H1 (cell line): ENCODE measurements around the gene ARHGAP28. TPM values are rescaled to one million over a fixed set of nuclear protein-coding genes. Genes with fewer than 3 reads are reported as not detected.

ENCODE experiments used
- CHD2 ChIP-seq: IDR thresholded peaks from 2 replicates; pipeline ENCODE4 v1.6.1; 2012; ENCODE audit warnings: low read length, improper control_type of control experiment
- CTCF ChIP-seq, 3 experiments: IDR thresholded peaks; 1 replicate in 2 of 3; 2 replicates in 1 of 3; pipeline versions ENCODE4 v1.5.1 to v1.6.1; 2011; ENCODE audit warnings: low read length in 3 of 3, mild to moderate bottlenecking in 3 of 3, inconsistent platforms in 2 of 3, low read depth in 1 of 3, moderate library complexity in 1 of 3; ENCODE audit not compliant: insufficient read depth in 1 of 3; ENCODE audit errors: control extremely low read depth in 1 of 3
- E2F6 ChIP-seq: IDR thresholded peaks from 2 replicates; pipeline ENCODE4 v1.6.1; 2012; ENCODE audit warnings: inconsistent platforms
- HDAC6 ChIP-seq: IDR thresholded peaks from one replicate; pipeline ENCODE4 v1.7.1; 2012; ENCODE audit warnings: low read depth, mild to moderate bottlenecking, inconsistent platforms, low read length, moderate library complexity
- SIRT6 ChIP-seq: IDR thresholded peaks from one replicate; pipeline ENCODE4 v1.7.1; 2012; ENCODE audit warnings: low read length, inconsistent platforms
- TEAD4 ChIP-seq: IDR thresholded peaks from 2 replicates; pipeline ENCODE4 v1.6.1; 2012; ENCODE audit warnings: low read depth, low read length, inconsistent platforms, mixed read lengths
- polyA plus RNA-seq, 7 experiments: library from polyadenylated mRNA; depleted of rRNA in 3 of 7; stranded (reverse) in 5 of 7; unstranded in 2 of 7; fragments of >200 nt in 5 of 7; fragments of 200-250 nt in 2 of 7; gene quantifications; 1 replicate in 5 of 7; 2 replicates in 1 of 7; 4 replicates in 1 of 7; pipeline versions ENCODE4 v1.2.1 to v1.2.3, GENCODE V29; 2011 to 2013; ENCODE audit warnings: missing spikeins in 2 of 7, mixed read lengths in 2 of 7
- total RNA-seq: library from RNA; stranded (reverse); fragmentation: NEBNext Ultra II Directional; extraction: Animal tissue kit (Norgen Biotek cat#: 25700); gene quantifications from 2 replicates; pipeline ENCODE4 v1.2.1, GENCODE V29; 2021

ARHGAP28 gene
- total and polyA plus RNA-seq, 2 of the 8 experiments (the other 6 are each of a cell fraction or from before 2014, with no cell fraction given) = 2.9 to 14.4 TPM

GRCh38 chr18:6792391-6792790 is 62.9 kb downstream of the ARHGAP28 start (continued):
- TF ChIP-seq E2F6 (no peak), HDAC6 (no peak), SIRT6 (no peak), CTCF (IDR thresholded peaks at IDR 0.05; ENCODE audit: control extremely low read depth in 1 of 3, insufficient read depth in 1 of 3, low read depth in 1 of 3, low read length in 3 of 3) (no peak), TEAD4 (no peak), CHD2 (no peak)
